Neural cell (in vitro differentiated cells): ENCODE measurements around the gene PLCL1. TPM values are rescaled to one million over a fixed set of nuclear protein-coding genes. Genes with fewer than 3 reads are reported as not detected.

Source experiments
- H2AFZ ChIP-seq: fragments of 200-600, 300-800 bp; sonication (generic), shearing (Covaris generic); 2 replicates; pipeline ENCODE4 v1.6.0; 2014; ENCODE audit warnings: low read depth, mild to moderate bottlenecking, antibody characterized with exemption, low read length, moderate library complexity
- H3F3A ChIP-seq: fragments of 200-600 bp; shearing (Covaris generic); 2 replicates; pipeline ENCODE4 v1.6.1; 2016; ENCODE audit warnings: mild to moderate bottlenecking, moderate library complexity, mixed read lengths, antibody characterized with exemption, low read length; ENCODE audit not compliant: insufficient read depth, poor library complexity, severe bottlenecking
- H3K27ac ChIP-seq: fragments of 200-600, 300-800 bp; sonication (generic), shearing (Covaris generic); 2 replicates; pipeline ENCODE4 v1.5.1; 2014; ENCODE audit warnings: mild to moderate bottlenecking, low read length, moderate library complexity
- H3K27me3 ChIP-seq: fragments of 300-800, 200-600 bp; sonication (generic), shearing (Covaris generic); 2 replicates; pipeline ENCODE4 v1.6.0; 2014; ENCODE audit warnings: mild to moderate bottlenecking, low read depth, low read length, moderate library complexity; ENCODE audit not compliant: insufficient read depth
- H3K36me3 ChIP-seq: fragments of 300-800, 200-600 bp; sonication (generic), shearing (Covaris generic); 2 replicates; pipeline ENCODE4 v1.5.1; 2014; ENCODE audit warnings: mild to moderate bottlenecking, antibody characterized with exemption, low read length, moderate library complexity; ENCODE audit not compliant: insufficient read depth
- H3K4me2 ChIP-seq: fragments of 300-800, 200-600 bp; sonication (generic), shearing (Covaris generic); 2 replicates; pipeline ENCODE4 v1.6.0; 2014; ENCODE audit warnings: mild to moderate bottlenecking, low read length
- H3K4me3 ChIP-seq: fragments of 300-800, 200-600 bp; sonication (generic), shearing (Covaris generic); 2 replicates; pipeline ENCODE4 v1.5.1; 2014; ENCODE audit warnings: mild to moderate bottlenecking, low read length, moderate library complexity
- H3K79me2 ChIP-seq: fragments of 200-600 bp; shearing (Covaris generic); replicated peaks from 2 replicates; pipeline ENCODE4 v1.6.0; 2014; ENCODE audit warnings: mild to moderate bottlenecking, low read length, moderate library complexity; ENCODE audit not compliant: insufficient read depth
- H3K9ac ChIP-seq: fragments of 300-800, 200-600 bp; sonication (generic), shearing (Covaris generic); 2 replicates; pipeline ENCODE4 v1.6.1; 2016; ENCODE audit warnings: mild to moderate bottlenecking, low read length, mixed read lengths
- H3K9me2 ChIP-seq: fragments of 200-600 bp; shearing (Covaris generic); 2 replicates; pipeline ENCODE4 v1.6.1; 2016; ENCODE audit warnings: mild to moderate bottlenecking, low read length, mixed read lengths; ENCODE audit not compliant: insufficient read depth
- H3K9me3 ChIP-seq: fragments of 200-600, 300-800 bp; sonication (generic), shearing (Covaris generic); 2 replicates; pipeline ENCODE4 v1.6.1; 2016; ENCODE audit warnings: mild to moderate bottlenecking, mixed run types, low read length, moderate library complexity, mixed read lengths
- H4K20me1 ChIP-seq: fragments of 200-600 bp; shearing (Covaris generic); 2 replicates; pipeline ENCODE4 v1.6.1; 2016; ENCODE audit warnings: mild to moderate bottlenecking, mixed run types; ENCODE audit not compliant: insufficient read depth
- CTCF ChIP-seq: fragments of 450-650 bp; IDR thresholded peaks from 2 replicates; pipeline ENCODE4 v1.5.1; 2014; ENCODE audit warnings: antibody characterized with exemption, mild to moderate bottlenecking, moderate library complexity; ENCODE audit not compliant: poor library complexity, severe bottlenecking
- EP300 ChIP-seq: fragments of 450-650 bp; conservative IDR thresholded peaks from 2 replicates; pipeline ENCODE4 v1.6.1; 2014; ENCODE audit warnings: antibody characterized with exemption, mild to moderate bottlenecking, moderate library complexity; ENCODE audit not compliant: poor library complexity, severe bottlenecking
- EZH2 ChIP-seq: fragments of 200-600, 300-800 bp; shearing (Covaris generic), sonication (generic); IDR thresholded peaks from 2 replicates; pipeline ENCODE4 v1.6.1; 2014; ENCODE audit warnings: antibody characterized with exemption, low read length, borderline replicate concordance, mild to moderate bottlenecking; ENCODE audit not compliant: insufficient read depth, poor library complexity, severe bottlenecking
- MXI1 ChIP-seq: fragments of 450-650 bp; conservative IDR thresholded peaks from 2 replicates; pipeline ENCODE4 v1.6.1; 2014; ENCODE audit warnings: antibody characterized with exemption, mild to moderate bottlenecking; ENCODE audit not compliant: poor library complexity, severe bottlenecking
- POLR2AphosphoS5 ChIP-seq: IDR thresholded peaks from 2 replicates; pipeline ENCODE4 v1.6.1; 2012
- RAD21 ChIP-seq: fragments of 450-650 bp; conservative IDR thresholded peaks from 2 replicates; pipeline ENCODE4 v1.6.1; 2014; ENCODE audit warnings: antibody characterized with exemption, mild to moderate bottlenecking, moderate library complexity
- REST ChIP-seq: IDR thresholded peaks from 2 replicates; pipeline ENCODE4 v1.6.1; 2012; ENCODE audit warnings: borderline replicate concordance
- SMC3 ChIP-seq: fragments of 450-650 bp; conservative IDR thresholded peaks from 2 replicates; pipeline ENCODE4 v1.6.1; 2014; ENCODE audit warnings: antibody characterized with exemption, mild to moderate bottlenecking, moderate library complexity; ENCODE audit not compliant: poor library complexity
- TAF1 ChIP-seq: IDR thresholded peaks from 2 replicates; pipeline ENCODE4 v1.6.1; 2012; ENCODE audit warnings: low read depth
- polyA plus RNA-seq: library from polyadenylated mRNA; depleted of rRNA; stranded (reverse); fragments of >200 nt; gene quantifications from 2 replicates; pipeline ENCODE4 v1.2.3, GENCODE V29; 2014

PLCL1 gene
- polyA plus RNA-seq, 1 donor from 2014 or later, result 6.8 TPM

DNA sequence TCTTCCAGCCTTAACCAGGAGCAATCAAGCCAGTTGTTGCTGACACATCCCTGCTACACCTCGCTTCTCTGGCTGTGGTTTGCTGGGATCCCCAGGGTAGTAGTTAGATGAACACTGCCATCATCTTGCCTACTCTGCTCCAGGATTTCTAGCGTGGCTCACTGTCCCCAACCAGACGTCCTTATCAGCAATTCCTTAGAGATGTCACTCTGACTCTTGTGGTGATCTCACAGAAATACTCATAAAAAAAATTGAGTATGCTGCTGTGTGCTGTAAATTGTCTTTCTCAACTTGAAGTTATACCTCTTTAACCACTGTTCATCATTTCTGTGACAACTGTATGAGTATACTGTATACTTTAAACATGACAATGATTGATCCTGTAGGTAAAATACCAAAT, 63.2 kb downstream of the PLCL1 start:
- no peaks in the 10 kb centered on the region for H3F3A ChIP-seq
- no peak for TF ChIP-seq CTCF
- no peak for TF ChIP-seq POLR2AphosphoS5
- no peak for TF ChIP-seq EZH2
- TF ChIP-seq MXI1, result no peak
- no peak for TF ChIP-seq SMC3
- TF ChIP-seq EP300, result no peak
- TF ChIP-seq REST, result no peak
- TF ChIP-seq RAD21, result no peak
- TF ChIP-seq TAF1, result no peak
- H4K20me1 ChIP-seq, result no peaks in the 10 kb centered on the region
- H2AFZ ChIP-seq, result no peak overlapping the region
- H3K9me3 ChIP-seq, result no peaks in the 10 kb centered on the region
- H3K4me3 ChIP-seq, result no peak overlapping the region
- no peak overlapping the region for H3K9ac ChIP-seq
- H3K79me2 ChIP-seq, result no peaks in the 10 kb centered on the region
- no peak overlapping the region for H3K27ac ChIP-seq
- no peaks in the 10 kb centered on the region for H3K9me2 ChIP-seq
- no peaks in the 10 kb centered on the region for H3K36me3 ChIP-seq
- H3K4me2 ChIP-seq, result no peak overlapping the region
- no peaks in the 10 kb centered on the region for H3K27me3 ChIP-seq

- Histone ChIP-seq H3K36me3 (no peaks in the 10 kb centered on the region), H2AFZ (no peak overlapping the region), H3K27ac (no peak overlapping the region), H3K79me2 (no peaks in the 10 kb centered on the region), H3F3A (no peaks in the 10 kb centered on the region), H3K4me2 (no peak overlapping the region), H3K9ac (no peak overlapping the region), H3K9me2 (no peaks in the 10 kb centered on the region), H3K9me3 (no peaks in the 10 kb centered on the region), H3K27me3 (no peaks in the 10 kb centered on the region), H3K4me3 (no peak overlapping the region), H4K20me1 (no peaks in the 10 kb centered on the region)
- TF ChIP-seq EP300 (no peak), MXI1 (no peak), TAF1 (no peak), RAD21 (no peak), SMC3 (no peak), REST (no peak), CTCF (no peak)
These were observed 63.8 kb downstream of the PLCL1 start for GRCh38 chr2:197868206-197868605.
